ENCODE measurements around the gene TXNDC2.

Gene TXNDC2

DNA sequence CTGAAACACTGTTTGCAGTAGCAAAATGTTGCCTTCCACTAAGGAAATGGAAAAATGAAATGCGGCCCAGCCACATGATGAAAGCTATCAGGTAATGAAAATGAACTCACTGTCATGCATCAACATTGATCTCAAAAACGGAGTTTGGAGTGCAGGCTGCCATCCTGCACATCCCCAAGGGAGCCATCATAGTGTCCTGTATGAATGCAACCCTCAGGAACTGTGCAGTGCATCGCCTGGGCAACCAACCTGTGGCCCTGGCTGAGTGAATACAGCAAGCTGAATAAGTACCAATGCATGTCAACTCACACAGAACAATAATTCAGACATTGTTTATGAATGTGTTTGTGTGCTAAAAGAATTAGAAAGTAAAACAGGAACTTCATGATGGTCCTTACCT, 23.1 kb upstream of the TXNDC2 start:
- H3K9me3 ChIP-seq (ENCODE audit: severe bottlenecking) = no peaks in the 10 kb centered on the region
- TF ChIP-seq, protein P1, sequence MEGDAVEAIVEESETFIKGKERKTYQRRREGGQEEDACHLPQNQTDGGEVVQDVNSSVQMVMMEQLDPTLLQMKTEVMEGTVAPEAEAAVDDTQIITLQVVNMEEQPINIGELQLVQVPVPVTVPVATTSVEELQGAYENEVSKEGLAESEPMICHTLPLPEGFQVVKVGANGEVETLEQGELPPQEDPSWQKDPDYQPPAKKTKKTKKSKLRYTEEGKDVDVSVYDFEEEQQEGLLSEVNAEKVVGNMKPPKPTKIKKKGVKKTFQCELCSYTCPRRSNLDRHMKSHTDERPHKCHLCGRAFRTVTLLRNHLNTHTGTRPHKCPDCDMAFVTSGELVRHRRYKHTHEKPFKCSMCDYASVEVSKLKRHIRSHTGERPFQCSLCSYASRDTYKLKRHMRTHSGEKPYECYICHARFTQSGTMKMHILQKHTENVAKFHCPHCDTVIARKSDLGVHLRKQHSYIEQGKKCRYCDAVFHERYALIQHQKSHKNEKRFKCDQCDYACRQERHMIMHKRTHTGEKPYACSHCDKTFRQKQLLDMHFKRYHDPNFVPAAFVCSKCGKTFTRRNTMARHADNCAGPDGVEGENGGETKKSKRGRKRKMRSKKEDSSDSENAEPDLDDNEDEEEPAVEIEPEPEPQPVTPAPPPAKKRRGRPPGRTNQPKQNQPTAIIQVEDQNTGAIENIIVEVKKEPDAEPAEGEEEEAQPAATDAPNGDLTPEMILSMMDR (IDR thresholded peaks at IDR 0.05; ENCODE audit: poor library complexity, severe bottlenecking) = no peak
- no peaks in the 10 kb centered on the region for H3K4me1 ChIP-seq (ENCODE audit: insufficient read depth, poor library complexity, severe bottlenecking)
- no peak overlapping the region for H3K4me3 ChIP-seq (ENCODE audit: severe bottlenecking)
- H3K36me3 ChIP-seq (ENCODE audit: low read depth) = no peaks in the 10 kb centered on the region
- ATAC-seq (ENCODE audit: low read depth) (no peak), DNase-seq (ENCODE audit: low spot score) (no peak)
- no peak overlapping the region for H3K27ac ChIP-seq (ENCODE audit: poor library complexity, severe bottlenecking)
- no peaks in the 10 kb centered on the region for H3K27me3 ChIP-seq (ENCODE audit: insufficient read depth, poor library complexity, severe bottlenecking)

DNA sequence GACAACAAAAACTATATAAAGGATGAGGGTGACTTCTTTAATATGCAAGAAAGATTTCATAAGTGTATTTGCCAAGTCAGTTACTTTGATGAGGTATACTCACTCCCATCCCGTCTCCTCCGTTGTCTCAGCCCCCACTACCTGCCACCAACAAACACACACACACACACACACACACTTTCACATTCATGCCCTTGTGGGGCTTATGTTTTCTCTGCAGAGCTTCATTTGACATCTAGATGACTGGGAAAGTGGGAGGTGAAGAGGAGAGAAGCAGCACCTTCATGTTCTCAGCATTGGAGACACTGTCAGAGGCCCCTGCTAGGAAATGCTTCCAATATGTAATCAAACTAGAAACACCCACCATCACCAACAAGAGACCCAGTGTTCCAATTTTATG, 22.5 kb upstream of the TXNDC2 start:
- TF ChIP-seq, protein P1 (IDR thresholded peaks at IDR 0.05; ENCODE audit: poor library complexity, severe bottlenecking) = no peak
- Histone ChIP-seq H3K4me3 (ENCODE audit: severe bottlenecking) (no peak overlapping the region), H3K4me1 (ENCODE audit: insufficient read depth, poor library complexity, severe bottlenecking) (peaks cover 3% of the 10 kb centered on the region), H3K27ac (ENCODE audit: poor library complexity, severe bottlenecking) (no peak overlapping the region), H3K9me3 (ENCODE audit: severe bottlenecking) (no peaks in the 10 kb centered on the region), H3K27me3 (ENCODE audit: insufficient read depth, poor library complexity, severe bottlenecking) (no peaks in the 10 kb centered on the region), H3K36me3 (ENCODE audit: low read depth) (no peaks in the 10 kb centered on the region)
- no peak for DNase-seq (ENCODE audit: low spot score)
- ATAC-seq (ENCODE audit: low read depth) = no peak

DNA sequence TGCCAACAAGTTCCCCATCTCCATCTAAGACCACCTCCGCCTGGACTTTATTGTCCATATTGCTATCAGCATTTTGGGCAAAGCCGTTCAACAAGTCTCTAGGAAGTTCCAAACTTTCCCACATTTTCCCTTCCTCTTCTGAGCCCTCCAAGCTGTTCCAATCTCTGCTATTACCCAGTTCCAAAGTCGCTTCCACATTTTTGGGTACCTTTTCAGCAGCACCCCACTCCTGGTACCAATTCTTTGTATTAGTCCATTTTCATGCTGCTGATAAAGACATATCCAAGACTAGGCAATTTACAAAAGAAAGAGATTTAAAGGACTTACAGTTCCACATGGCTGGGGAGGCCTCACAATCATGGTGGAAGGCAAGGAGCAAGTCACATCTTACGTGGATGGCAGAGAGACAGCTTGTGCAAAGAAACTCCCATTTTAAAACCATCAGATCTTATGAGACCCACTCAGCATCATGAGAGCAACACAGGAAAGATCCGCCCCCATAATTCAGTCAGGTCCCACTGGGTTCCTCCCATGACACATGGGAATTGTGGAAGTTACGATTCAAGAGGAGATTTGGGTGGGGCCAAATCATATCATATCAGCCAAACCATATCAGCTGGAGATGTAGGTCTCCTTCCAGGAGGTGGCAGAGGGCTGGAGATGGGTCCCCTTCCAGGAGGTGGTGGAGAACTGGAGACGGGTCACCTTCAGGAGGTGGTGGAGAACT, 19.8 kb upstream of the TXNDC2 start:
- Histone ChIP-seq H3K27me3 (ENCODE audit: insufficient read depth, poor library complexity, severe bottlenecking) (no peaks in the 10 kb centered on the region), H3K9me3 (ENCODE audit: severe bottlenecking) (no peaks in the 10 kb centered on the region), H3K27ac (ENCODE audit: poor library complexity, severe bottlenecking) (no peak overlapping the region), H3K36me3 (ENCODE audit: low read depth) (no peaks in the 10 kb centered on the region), H3K4me3 (ENCODE audit: severe bottlenecking) (no peak overlapping the region), H3K4me1 (ENCODE audit: insufficient read depth, poor library complexity, severe bottlenecking) (peaks cover 25% of the 10 kb centered on the region)
- DNase-seq (ENCODE audit: low spot score) (no peak), ATAC-seq (ENCODE audit: low read depth) (no peak)
- TF ChIP-seq, protein P1 (IDR thresholded peaks at IDR 0.05; ENCODE audit: poor library complexity, severe bottlenecking) = no peak

DNA sequence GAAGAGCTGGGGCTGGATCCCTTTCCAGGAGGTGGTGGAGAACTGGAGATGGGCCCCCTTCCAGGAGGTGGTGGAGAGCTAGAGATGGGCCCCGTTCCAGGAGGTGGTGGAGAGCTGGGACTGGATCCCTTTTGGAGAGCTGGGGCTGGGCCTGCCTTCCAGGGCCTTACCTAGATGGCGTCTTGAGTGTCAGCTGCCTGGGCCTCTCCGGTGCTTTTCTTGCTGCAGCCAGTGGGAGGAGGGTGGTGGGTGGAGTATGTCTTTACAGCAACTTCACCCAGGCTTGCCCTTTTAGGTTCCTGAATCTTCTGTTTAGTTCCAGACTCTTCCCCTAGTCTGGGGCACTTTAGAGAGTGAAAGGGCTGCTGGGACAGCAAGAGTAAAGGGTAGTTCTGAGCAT, 19.1 kb upstream of the TXNDC2 start:
- Histone ChIP-seq H3K4me3 (ENCODE audit: severe bottlenecking) (no peak overlapping the region), H3K27me3 (ENCODE audit: insufficient read depth, poor library complexity, severe bottlenecking) (no peaks in the 10 kb centered on the region), H3K27ac (ENCODE audit: poor library complexity, severe bottlenecking) (no peak overlapping the region), H3K36me3 (ENCODE audit: low read depth) (no peaks in the 10 kb centered on the region), H3K4me1 (ENCODE audit: insufficient read depth, poor library complexity, severe bottlenecking) (peaks cover 25% of the 10 kb centered on the region), H3K9me3 (ENCODE audit: severe bottlenecking) (no peaks in the 10 kb centered on the region)
- DNase-seq (ENCODE audit: low spot score) (no peak), ATAC-seq (ENCODE audit: low read depth) (no peak)
- TF ChIP-seq, protein P1 (IDR thresholded peaks at IDR 0.05; ENCODE audit: poor library complexity, severe bottlenecking) = no peak

DNA sequence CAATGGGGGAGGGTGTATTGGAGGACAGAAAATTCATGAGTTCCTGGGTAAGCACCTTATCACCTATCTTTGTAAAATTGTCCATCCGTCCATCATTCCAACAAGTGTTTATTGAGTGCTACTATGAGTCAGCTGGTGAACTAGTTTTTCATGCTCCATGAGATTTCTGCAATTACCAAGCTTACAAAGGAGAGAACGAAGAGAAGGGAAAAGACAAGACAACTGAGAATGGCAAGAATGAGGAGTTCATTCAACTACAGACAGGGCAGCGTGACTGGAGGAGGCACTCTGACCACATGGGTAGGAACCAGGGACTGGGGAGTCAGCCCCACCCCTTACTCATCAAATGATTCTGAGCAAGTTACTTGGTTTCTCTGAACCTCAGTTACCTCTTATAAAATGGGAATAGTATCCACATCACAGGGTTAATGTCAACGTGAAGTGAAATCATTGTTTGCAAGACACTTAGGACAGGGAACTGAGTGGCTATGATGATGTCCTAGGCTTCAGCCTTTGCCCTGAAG, 18.6 kb upstream of the TXNDC2 start:
- no peaks in the 10 kb centered on the region for H3K9me3 ChIP-seq (ENCODE audit: severe bottlenecking)
- H3K27me3 ChIP-seq (ENCODE audit: insufficient read depth, poor library complexity, severe bottlenecking) = no peaks in the 10 kb centered on the region
- H3K4me1 ChIP-seq (ENCODE audit: insufficient read depth, poor library complexity, severe bottlenecking) = peaks cover 25% of the 10 kb centered on the region
- H3K4me3 ChIP-seq (ENCODE audit: severe bottlenecking) = no peak overlapping the region
- DNase-seq (ENCODE audit: low spot score) (no peak), ATAC-seq (ENCODE audit: low read depth) (no peak)
- no peaks in the 10 kb centered on the region for H3K36me3 ChIP-seq (ENCODE audit: low read depth)
- TF ChIP-seq, protein P1 (IDR thresholded peaks at IDR 0.05; ENCODE audit: poor library complexity, severe bottlenecking) = no peak
- no peak overlapping the region for H3K27ac ChIP-seq (ENCODE audit: poor library complexity, severe bottlenecking)
